ENCODE measurements around the gene CRY2.
"Not testable (repeated sequence)": the region's sequence is repeated elsewhere in the genome, so short reads cannot be mapped to it uniquely, and the experiment has no call there.

The CRY2 gene

GRCh38 chr11:45900916-45901617, 53.8 kb downstream of the CRY2 start:
- TF ChIP-seq MAX (IDR thresholded peaks at IDR 0.05; ENCODE audit: low read depth, low read length) (no peak), POLR2A (IDR thresholded peaks at IDR 0.05; ENCODE audit: extremely low read depth, insufficient read length) (no peak), MYC (IDR thresholded peaks at IDR 0.05; ENCODE audit: low read depth, low read length) (no peak), CTCF (IDR thresholded peaks at IDR 0.05; ENCODE audit: low read depth, low read length) (no peak)
- DNase-seq (ENCODE audit: low read depth) = no peak
- H3K4me3 ChIP-seq (ENCODE audit: low read depth, low read length) = no peak overlapping the region

GRCh38 chr11:45901626-45902025, 54.4 kb downstream of the CRY2 start:
- DNase-seq (ENCODE audit: low read depth) = no peak
- H3K4me3 ChIP-seq (ENCODE audit: low read depth, low read length) = no peak overlapping the region
- no peak for TF ChIP-seq CTCF (IDR thresholded peaks at IDR 0.05; ENCODE audit: low read depth, low read length)
- TF ChIP-seq POLR2A (IDR thresholded peaks at IDR 0.05; ENCODE audit: extremely low read depth, insufficient read length) = no peak
- TF ChIP-seq MYC (IDR thresholded peaks at IDR 0.05; ENCODE audit: low read depth, low read length) = no peak
- no peak for TF ChIP-seq MAX (IDR thresholded peaks at IDR 0.05; ENCODE audit: low read depth, low read length)

GRCh38 chr11:45902452-45903380, 55.4 kb downstream of the CRY2 start:
- no peak overlapping the region for H3K4me3 ChIP-seq (ENCODE audit: low read depth, low read length)
- TF ChIP-seq CTCF (IDR thresholded peaks at IDR 0.05; ENCODE audit: low read depth, low read length) (no peak), POLR2A (IDR thresholded peaks at IDR 0.05; ENCODE audit: extremely low read depth, insufficient read length) (no peak), MAX (IDR thresholded peaks at IDR 0.05; ENCODE audit: low read depth, low read length) (no peak), MYC (IDR thresholded peaks at IDR 0.05; ENCODE audit: low read depth, low read length) (no peak)
- DNase-seq (ENCODE audit: low read depth) = no peak

- no peak for DNase-seq (ENCODE audit: low read depth)
- no peak overlapping the region for H3K4me3 ChIP-seq (ENCODE audit: low read depth, low read length)
- TF ChIP-seq CTCF (IDR thresholded peaks at IDR 0.05; ENCODE audit: low read depth, low read length) = no peak
- TF ChIP-seq POLR2A (IDR thresholded peaks at IDR 0.05; ENCODE audit: extremely low read depth, insufficient read length) = no peak
- TF ChIP-seq MAX (IDR thresholded peaks at IDR 0.05; ENCODE audit: low read depth, low read length) = no peak
- no peak for TF ChIP-seq MYC (IDR thresholded peaks at IDR 0.05; ENCODE audit: low read depth, low read length)
Observed at GRCh38 chr11:45904309-45904915, 57.1 kb downstream of the CRY2 start.

GRCh38 chr11:45905095-45905494, 57.8 kb downstream of the CRY2 start:
- H3K4me3 ChIP-seq (ENCODE audit: low read depth, low read length) = no peak overlapping the region
- no peak for DNase-seq (ENCODE audit: low read depth)
- TF ChIP-seq MYC (IDR thresholded peaks at IDR 0.05; ENCODE audit: low read depth, low read length) = no peak
- no peak for TF ChIP-seq POLR2A (IDR thresholded peaks at IDR 0.05; ENCODE audit: extremely low read depth, insufficient read length)
- no peak for TF ChIP-seq MAX (IDR thresholded peaks at IDR 0.05; ENCODE audit: low read depth, low read length)
- no peak for TF ChIP-seq CTCF (IDR thresholded peaks at IDR 0.05; ENCODE audit: low read depth, low read length)

GRCh38 chr11:45905576-45905975, 58.3 kb downstream of the CRY2 start:
- not testable (repeated sequence) for DNase-seq (ENCODE audit: low read depth); H3K4me3 ChIP-seq (ENCODE audit: low read depth, low read length)
